Neural cell (in vitro differentiated cells): ENCODE measurements around the gene DLG2. TPM values are rescaled to one million over a fixed set of nuclear protein-coding genes. Genes with fewer than 3 reads are reported as not detected.

Experiments
- H2AFZ ChIP-seq: fragments of 200-600, 300-800 bp; sonication (generic), shearing (Covaris generic); 2 replicates; pipeline ENCODE4 v1.6.0; 2014; ENCODE audit warnings: low read depth, mild to moderate bottlenecking, antibody characterized with exemption, low read length, moderate library complexity
- H3F3A ChIP-seq: fragments of 200-600 bp; shearing (Covaris generic); 2 replicates; pipeline ENCODE4 v1.6.1; 2016; ENCODE audit warnings: mild to moderate bottlenecking, moderate library complexity, mixed read lengths, antibody characterized with exemption, low read length; ENCODE audit not compliant: insufficient read depth, poor library complexity, severe bottlenecking
- H3K27ac ChIP-seq: fragments of 200-600, 300-800 bp; sonication (generic), shearing (Covaris generic); 2 replicates; pipeline ENCODE4 v1.5.1; 2014; ENCODE audit warnings: mild to moderate bottlenecking, low read length, moderate library complexity
- H3K27me3 ChIP-seq: fragments of 300-800, 200-600 bp; sonication (generic), shearing (Covaris generic); 2 replicates; pipeline ENCODE4 v1.6.0; 2014; ENCODE audit warnings: mild to moderate bottlenecking, low read depth, low read length, moderate library complexity; ENCODE audit not compliant: insufficient read depth
- H3K36me3 ChIP-seq: fragments of 300-800, 200-600 bp; sonication (generic), shearing (Covaris generic); 2 replicates; pipeline ENCODE4 v1.5.1; 2014; ENCODE audit warnings: mild to moderate bottlenecking, antibody characterized with exemption, low read length, moderate library complexity; ENCODE audit not compliant: insufficient read depth
- H3K4me2 ChIP-seq: fragments of 300-800, 200-600 bp; sonication (generic), shearing (Covaris generic); 2 replicates; pipeline ENCODE4 v1.6.0; 2014; ENCODE audit warnings: mild to moderate bottlenecking, low read length
- H3K4me3 ChIP-seq: fragments of 300-800, 200-600 bp; sonication (generic), shearing (Covaris generic); 2 replicates; pipeline ENCODE4 v1.5.1; 2014; ENCODE audit warnings: mild to moderate bottlenecking, low read length, moderate library complexity
- H3K79me2 ChIP-seq: fragments of 200-600 bp; shearing (Covaris generic); replicated peaks from 2 replicates; pipeline ENCODE4 v1.6.0; 2014; ENCODE audit warnings: mild to moderate bottlenecking, low read length, moderate library complexity; ENCODE audit not compliant: insufficient read depth
- H3K9ac ChIP-seq: fragments of 300-800, 200-600 bp; sonication (generic), shearing (Covaris generic); 2 replicates; pipeline ENCODE4 v1.6.1; 2016; ENCODE audit warnings: mild to moderate bottlenecking, low read length, mixed read lengths
- H3K9me2 ChIP-seq: fragments of 200-600 bp; shearing (Covaris generic); 2 replicates; pipeline ENCODE4 v1.6.1; 2016; ENCODE audit warnings: mild to moderate bottlenecking, low read length, mixed read lengths; ENCODE audit not compliant: insufficient read depth
- H3K9me3 ChIP-seq: fragments of 200-600, 300-800 bp; sonication (generic), shearing (Covaris generic); 2 replicates; pipeline ENCODE4 v1.6.1; 2016; ENCODE audit warnings: mild to moderate bottlenecking, mixed run types, low read length, moderate library complexity, mixed read lengths
- H4K20me1 ChIP-seq: fragments of 200-600 bp; shearing (Covaris generic); 2 replicates; pipeline ENCODE4 v1.6.1; 2016; ENCODE audit warnings: mild to moderate bottlenecking, mixed run types; ENCODE audit not compliant: insufficient read depth
- EP300 ChIP-seq: fragments of 450-650 bp; conservative IDR thresholded peaks from 2 replicates; pipeline ENCODE4 v1.6.1; 2014; ENCODE audit warnings: antibody characterized with exemption, mild to moderate bottlenecking, moderate library complexity; ENCODE audit not compliant: poor library complexity, severe bottlenecking
- EZH2 ChIP-seq: fragments of 200-600, 300-800 bp; shearing (Covaris generic), sonication (generic); IDR thresholded peaks from 2 replicates; pipeline ENCODE4 v1.6.1; 2014; ENCODE audit warnings: antibody characterized with exemption, low read length, borderline replicate concordance, mild to moderate bottlenecking; ENCODE audit not compliant: insufficient read depth, poor library complexity, severe bottlenecking
- MXI1 ChIP-seq: fragments of 450-650 bp; conservative IDR thresholded peaks from 2 replicates; pipeline ENCODE4 v1.6.1; 2014; ENCODE audit warnings: antibody characterized with exemption, mild to moderate bottlenecking; ENCODE audit not compliant: poor library complexity, severe bottlenecking
- POLR2AphosphoS5 ChIP-seq: IDR thresholded peaks from 2 replicates; pipeline ENCODE4 v1.6.1; 2012
- RAD21 ChIP-seq: fragments of 450-650 bp; conservative IDR thresholded peaks from 2 replicates; pipeline ENCODE4 v1.6.1; 2014; ENCODE audit warnings: antibody characterized with exemption, mild to moderate bottlenecking, moderate library complexity
- SMC3 ChIP-seq: fragments of 450-650 bp; conservative IDR thresholded peaks from 2 replicates; pipeline ENCODE4 v1.6.1; 2014; ENCODE audit warnings: antibody characterized with exemption, mild to moderate bottlenecking, moderate library complexity; ENCODE audit not compliant: poor library complexity
- TAF1 ChIP-seq: IDR thresholded peaks from 2 replicates; pipeline ENCODE4 v1.6.1; 2012; ENCODE audit warnings: low read depth
- polyA plus RNA-seq: library from polyadenylated mRNA; depleted of rRNA; stranded (reverse); fragments of >200 nt; gene quantifications from 2 replicates; pipeline ENCODE4 v1.2.3, GENCODE V29; 2014
- TF ChIP-seq, protein P1 (sequence below): fragments of 450-650 bp; IDR thresholded peaks from 2 replicates; pipeline ENCODE4 v1.5.1; 2014; ENCODE audit warnings: antibody characterized with exemption, mild to moderate bottlenecking, moderate library complexity; ENCODE audit not compliant: poor library complexity, severe bottlenecking
- TF ChIP-seq, protein P2 (sequence below): IDR thresholded peaks from 2 replicates; pipeline ENCODE4 v1.6.1; 2012; ENCODE audit warnings: borderline replicate concordance

Gene DLG2
- polyA plus RNA-seq, 1 donor from 2014 or later: 179 TPM

DNA sequence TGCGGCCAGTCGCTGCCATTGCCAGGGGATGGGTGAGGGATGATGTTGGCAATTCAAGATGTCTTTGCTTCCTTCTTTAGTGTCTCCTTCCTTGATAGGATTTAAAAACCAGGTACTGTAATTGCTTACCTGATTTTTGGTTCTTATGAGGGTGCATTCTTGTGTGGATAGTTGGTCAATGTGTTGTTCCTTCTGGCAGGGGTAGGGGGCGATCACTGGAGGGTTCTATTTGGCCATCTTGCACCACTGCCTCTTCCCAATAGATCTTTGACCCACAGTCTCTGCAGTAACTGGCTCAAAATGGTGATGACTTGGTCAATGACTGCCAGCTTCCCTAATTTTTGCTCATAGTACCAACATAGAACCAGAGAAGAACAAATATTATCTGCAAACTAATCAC lies 680.1 kb downstream of the DLG2 start:
- H3K4me3 ChIP-seq: no peak overlapping the region
- TF ChIP-seq, protein P1, sequence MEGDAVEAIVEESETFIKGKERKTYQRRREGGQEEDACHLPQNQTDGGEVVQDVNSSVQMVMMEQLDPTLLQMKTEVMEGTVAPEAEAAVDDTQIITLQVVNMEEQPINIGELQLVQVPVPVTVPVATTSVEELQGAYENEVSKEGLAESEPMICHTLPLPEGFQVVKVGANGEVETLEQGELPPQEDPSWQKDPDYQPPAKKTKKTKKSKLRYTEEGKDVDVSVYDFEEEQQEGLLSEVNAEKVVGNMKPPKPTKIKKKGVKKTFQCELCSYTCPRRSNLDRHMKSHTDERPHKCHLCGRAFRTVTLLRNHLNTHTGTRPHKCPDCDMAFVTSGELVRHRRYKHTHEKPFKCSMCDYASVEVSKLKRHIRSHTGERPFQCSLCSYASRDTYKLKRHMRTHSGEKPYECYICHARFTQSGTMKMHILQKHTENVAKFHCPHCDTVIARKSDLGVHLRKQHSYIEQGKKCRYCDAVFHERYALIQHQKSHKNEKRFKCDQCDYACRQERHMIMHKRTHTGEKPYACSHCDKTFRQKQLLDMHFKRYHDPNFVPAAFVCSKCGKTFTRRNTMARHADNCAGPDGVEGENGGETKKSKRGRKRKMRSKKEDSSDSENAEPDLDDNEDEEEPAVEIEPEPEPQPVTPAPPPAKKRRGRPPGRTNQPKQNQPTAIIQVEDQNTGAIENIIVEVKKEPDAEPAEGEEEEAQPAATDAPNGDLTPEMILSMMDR: no peak
- TF ChIP-seq POLR2AphosphoS5: no peak
- H3F3A ChIP-seq: no peaks in the 10 kb centered on the region
- H3K36me3 ChIP-seq: no peaks in the 10 kb centered on the region
- no peaks in the 10 kb centered on the region for H3K27me3 ChIP-seq
- H3K9ac ChIP-seq: no peak overlapping the region
- peaks cover 8% of the 10 kb centered on the region for H3K9me3 ChIP-seq
- H4K20me1 ChIP-seq: no peaks in the 10 kb centered on the region
- no peaks in the 10 kb centered on the region for H3K9me2 ChIP-seq
- H3K27ac ChIP-seq: no peak overlapping the region
- no peaks in the 10 kb centered on the region for H3K79me2 ChIP-seq
- H2AFZ ChIP-seq: no peak overlapping the region
- no peak overlapping the region for H3K4me2 ChIP-seq

DNA sequence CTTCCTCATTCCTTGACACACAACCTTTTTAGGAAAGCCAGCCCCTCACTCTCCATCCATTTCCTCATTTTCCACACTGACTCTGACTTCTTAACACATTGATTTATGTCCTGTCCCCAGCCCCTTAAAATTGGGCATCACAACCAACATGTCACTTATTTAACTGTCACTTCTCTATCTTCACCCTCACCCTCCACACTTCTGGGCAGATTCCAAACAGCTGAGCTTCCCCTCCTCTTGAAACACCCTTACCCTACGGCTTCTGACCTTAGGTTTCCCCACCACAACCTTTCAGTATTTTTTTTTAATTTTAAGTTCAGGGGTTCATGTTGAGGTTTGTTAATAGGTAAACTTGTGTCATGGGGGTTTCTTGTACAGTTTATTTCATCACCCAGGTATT lies 696.3 kb downstream of the DLG2 start:
- TF ChIP-seq, protein P2, sequence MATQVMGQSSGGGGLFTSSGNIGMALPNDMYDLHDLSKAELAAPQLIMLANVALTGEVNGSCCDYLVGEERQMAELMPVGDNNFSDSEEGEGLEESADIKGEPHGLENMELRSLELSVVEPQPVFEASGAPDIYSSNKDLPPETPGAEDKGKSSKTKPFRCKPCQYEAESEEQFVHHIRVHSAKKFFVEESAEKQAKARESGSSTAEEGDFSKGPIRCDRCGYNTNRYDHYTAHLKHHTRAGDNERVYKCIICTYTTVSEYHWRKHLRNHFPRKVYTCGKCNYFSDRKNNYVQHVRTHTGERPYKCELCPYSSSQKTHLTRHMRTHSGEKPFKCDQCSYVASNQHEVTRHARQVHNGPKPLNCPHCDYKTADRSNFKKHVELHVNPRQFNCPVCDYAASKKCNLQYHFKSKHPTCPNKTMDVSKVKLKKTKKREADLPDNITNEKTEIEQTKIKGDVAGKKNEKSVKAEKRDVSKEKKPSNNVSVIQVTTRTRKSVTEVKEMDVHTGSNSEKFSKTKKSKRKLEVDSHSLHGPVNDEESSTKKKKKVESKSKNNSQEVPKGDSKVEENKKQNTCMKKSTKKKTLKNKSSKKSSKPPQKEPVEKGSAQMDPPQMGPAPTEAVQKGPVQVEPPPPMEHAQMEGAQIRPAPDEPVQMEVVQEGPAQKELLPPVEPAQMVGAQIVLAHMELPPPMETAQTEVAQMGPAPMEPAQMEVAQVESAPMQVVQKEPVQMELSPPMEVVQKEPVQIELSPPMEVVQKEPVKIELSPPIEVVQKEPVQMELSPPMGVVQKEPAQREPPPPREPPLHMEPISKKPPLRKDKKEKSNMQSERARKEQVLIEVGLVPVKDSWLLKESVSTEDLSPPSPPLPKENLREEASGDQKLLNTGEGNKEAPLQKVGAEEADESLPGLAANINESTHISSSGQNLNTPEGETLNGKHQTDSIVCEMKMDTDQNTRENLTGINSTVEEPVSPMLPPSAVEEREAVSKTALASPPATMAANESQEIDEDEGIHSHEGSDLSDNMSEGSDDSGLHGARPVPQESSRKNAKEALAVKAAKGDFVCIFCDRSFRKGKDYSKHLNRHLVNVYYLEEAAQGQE: no peak
- TF ChIP-seq SMC3 (no peak), TAF1 (no peak)
- Histone ChIP-seq H3K36me3 (no peaks in the 10 kb centered on the region), H3K9ac (no peak overlapping the region), H3F3A (no peaks in the 10 kb centered on the region), H3K27me3 (no peaks in the 10 kb centered on the region), H3K9me2 (no peaks in the 10 kb centered on the region), H3K79me2 (no peaks in the 10 kb centered on the region), H4K20me1 (no peaks in the 10 kb centered on the region), H3K4me2 (no peak overlapping the region), H3K4me3 (no peak overlapping the region), H2AFZ (no peak overlapping the region), H3K9me3 (no peaks in the 10 kb centered on the region), H3K27ac (no peak overlapping the region)

DNA sequence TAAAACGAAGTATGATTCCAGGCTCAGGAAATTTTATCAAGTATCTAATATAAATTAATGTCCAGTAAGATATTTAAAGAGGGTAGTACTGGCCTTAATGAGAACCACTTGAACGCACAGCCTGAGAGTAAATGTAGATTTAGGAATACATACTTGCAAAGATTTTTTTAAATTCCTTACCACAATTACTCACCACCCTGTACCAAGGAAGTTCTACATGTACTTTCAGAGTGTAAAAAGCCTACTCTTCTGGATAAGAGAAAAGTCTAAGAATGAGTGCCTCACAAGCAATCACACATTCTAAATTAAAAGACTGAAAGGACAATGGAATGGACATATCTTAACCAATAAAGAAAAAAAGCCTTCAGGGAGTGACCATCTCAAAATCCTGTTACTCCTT lies 697.4 kb downstream of the DLG2 start:
- Histone ChIP-seq H2AFZ (no peak overlapping the region), H3K9me3 (no peaks in the 10 kb centered on the region), H3K36me3 (no peaks in the 10 kb centered on the region), H3K79me2 (no peaks in the 10 kb centered on the region), H3K9ac (no peak overlapping the region), H3K9me2 (no peaks in the 10 kb centered on the region), H3K4me2 (no peak overlapping the region), H3F3A (no peaks in the 10 kb centered on the region), H3K27me3 (no peaks in the 10 kb centered on the region), H3K27ac (no peak overlapping the region), H4K20me1 (no peaks in the 10 kb centered on the region), H3K4me3 (no peak overlapping the region)
- TF ChIP-seq SMC3: no peak
- TF ChIP-seq, protein P1: no peak
- TF ChIP-seq EP300: no peak
- no peak for TF ChIP-seq TAF1
- TF ChIP-seq RAD21: no peak
- TF ChIP-seq, protein P2: no peak
- TF ChIP-seq EZH2: no peak
- no peak for TF ChIP-seq MXI1
- no peak for TF ChIP-seq POLR2AphosphoS5
